UCSD-AML1 (cell line): Measurements from ENCODE around the gene RBM43.

ENCODE experiments used
- DNase-seq: peaks from one replicate; lab custom pipeline; 2025; ENCODE audit not compliant: unreplicated experiment; lab: John Stamatoyannopoulos, UW

Gene RBM43

DNA sequence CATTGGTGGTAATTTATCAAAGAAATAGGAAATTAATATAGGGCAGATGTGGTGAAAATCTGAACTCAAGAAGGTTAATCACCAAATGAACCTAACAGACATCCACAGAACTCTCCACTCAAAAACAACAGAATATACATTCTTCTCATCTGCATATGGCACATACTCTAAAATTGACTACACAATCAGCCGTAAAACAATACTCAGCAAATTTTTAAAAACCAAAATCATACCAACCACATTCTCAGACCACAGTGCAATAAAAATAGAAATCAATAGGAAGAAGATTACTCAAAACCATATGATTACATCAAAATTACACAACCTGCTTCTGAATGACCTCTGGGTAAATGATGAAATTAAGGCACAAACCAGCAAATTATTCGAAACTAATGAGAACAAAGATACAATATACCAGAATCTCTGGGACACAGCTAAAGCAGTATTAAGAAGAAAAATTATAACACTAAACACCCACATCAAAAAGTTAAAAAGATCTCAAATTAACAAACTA is 31.0 kb downstream of the RBM43 start:
- DNase-seq, result no peak

GRCh38 chr2:151228847-151229512 is 32.7 kb downstream of the RBM43 start:
- no peak for DNase-seq

DNA sequence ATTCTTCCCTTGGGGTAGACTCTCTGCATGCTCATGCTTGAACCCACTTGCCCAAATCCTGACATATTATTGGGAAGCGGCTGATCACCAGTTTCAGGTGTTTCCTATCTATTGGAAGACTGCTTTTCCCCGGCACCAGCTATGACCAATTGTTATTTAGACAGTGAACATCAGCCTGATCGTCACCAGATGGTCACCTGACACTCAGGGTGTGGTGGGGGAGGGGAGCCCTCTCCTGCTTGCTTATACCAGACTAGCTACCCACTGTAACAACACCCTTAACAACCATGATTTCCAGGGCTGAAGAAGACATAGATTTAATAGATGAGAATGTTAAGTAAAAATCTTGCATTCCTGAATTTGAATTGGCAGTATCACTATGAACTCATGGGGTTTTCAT is 44.3 kb downstream of the RBM43 start:
- DNase-seq, result no peak

DNA sequence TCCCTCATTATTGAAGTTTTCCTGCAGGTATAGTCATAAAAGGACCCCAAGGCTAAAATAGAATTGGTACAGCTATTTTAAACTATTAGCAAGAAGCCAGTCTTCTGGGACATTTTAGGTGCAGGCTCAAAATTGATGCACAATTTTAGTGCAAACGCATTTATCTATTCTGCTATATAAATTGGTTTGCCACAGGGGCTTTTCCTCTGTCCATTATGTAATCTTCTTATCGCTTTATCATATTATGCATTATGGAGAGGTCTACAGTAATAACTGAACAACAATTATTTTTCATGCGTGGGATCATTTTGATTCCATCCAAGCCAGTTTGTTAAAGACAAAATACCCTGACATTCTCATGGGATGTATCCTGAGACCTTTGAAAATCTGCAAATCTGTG is 54.6 kb downstream of the RBM43 start:
- no peak for DNase-seq

GRCh38 chr2:151206446-151206968 is 55.2 kb downstream of the RBM43 start:
- no peak for DNase-seq

- no peak for DNase-seq
Measured at GRCh38 chr2:151205571-151205970, 56.1 kb downstream of the RBM43 start.

DNA sequence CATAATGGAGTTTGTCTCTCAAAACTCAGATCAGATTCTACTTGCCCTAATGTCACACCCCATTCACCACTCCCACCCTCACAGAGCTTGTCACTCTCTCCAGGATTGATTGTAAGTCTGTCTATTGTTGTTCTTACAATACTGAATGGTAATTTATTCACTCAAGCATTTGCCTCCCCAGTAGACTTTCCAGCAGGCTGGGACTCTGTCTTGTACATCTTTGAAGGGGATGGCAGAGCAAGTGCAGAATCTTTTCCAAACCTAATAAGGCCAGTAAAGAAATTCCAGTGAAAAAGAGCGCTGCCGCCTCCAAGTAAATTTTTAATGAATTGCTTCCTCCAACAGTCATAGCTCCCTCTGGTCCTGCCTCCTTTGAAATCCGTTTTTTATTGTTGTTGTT is 56.9 kb downstream of the RBM43 start:
- no peak for DNase-seq

GRCh38 chr2:151200844-151201243 is 60.8 kb downstream of the RBM43 start:
- no peak for DNase-seq

- DNase-seq, result no peak
Measured at GRCh38 chr2:151200277-151200676, 61.4 kb downstream of the RBM43 start.

- no peak for DNase-seq
Measured at GRCh38 chr2:151198645-151199044, 63.0 kb downstream of the RBM43 start.
